ENCODE data around the gene DIS3. TPM values are rescaled to one million over a fixed set of nuclear protein-coding genes. Genes with fewer than 3 reads are reported as not detected.
"Not testable (repeated sequence)": the region's sequence is repeated elsewhere in the genome, so short reads cannot be mapped to it uniquely, and the experiment has no call there.

DIS3 gene
- total and polyA plus RNA-seq, 10 of the 15 experiments (the other 5 are each of a cell fraction or from before 2014, with no cell fraction given), result 10.8 to 65.3 (median 39.2) TPM

DNA sequence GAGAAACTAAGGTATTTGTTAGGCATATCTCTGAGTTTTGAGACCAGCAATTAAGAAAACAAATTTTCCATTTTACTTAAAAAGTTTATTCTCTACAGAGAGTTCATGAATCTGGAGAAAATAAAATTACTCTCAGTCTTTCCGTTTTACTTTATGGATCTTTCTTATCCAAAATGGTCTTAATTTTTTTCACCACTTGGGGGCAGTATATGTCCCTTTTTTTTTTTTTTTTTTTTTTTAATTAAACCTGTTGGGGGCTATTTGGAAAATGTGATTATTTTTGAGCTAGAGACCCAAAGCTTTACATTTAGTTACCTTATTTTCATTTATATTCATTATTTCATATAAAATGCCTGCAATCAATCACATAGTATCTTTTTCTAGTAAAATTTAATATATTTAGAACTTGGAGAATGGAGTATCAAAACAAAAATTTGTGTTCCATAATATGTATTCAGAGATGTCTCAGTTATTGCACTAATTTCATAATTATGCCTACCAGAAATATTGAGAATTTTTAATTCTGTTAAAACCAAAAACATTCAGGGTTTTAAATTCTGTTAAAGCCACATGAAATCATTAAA lies 27.3 kb upstream of the DIS3 start:
- Histone ChIP-seq H4K20me1 (ENCODE audit: control insufficient read depth, insufficient read depth) (no peaks in the 10 kb centered on the region), H3K4me1 (ENCODE audit: control insufficient read depth, insufficient read depth, low read length) (no peaks in the 10 kb centered on the region), H3K36me3 (ENCODE audit: control insufficient read depth in 2 of 2, insufficient read depth in 2 of 2, low read length in 1 of 2) (peaks cover 0 to 9% of the 10 kb centered on the region in 2 experiments), H3K9ac (ENCODE audit: control insufficient read depth, insufficient read depth, low read length) (no peak overlapping the region), H3K9me3 (replicated peaks; ENCODE audit: control insufficient read depth, insufficient read depth, low read length) (no peaks in the 10 kb centered on the region; the same call in 2 of the 3 replicates), H3K79me2 (ENCODE audit: control insufficient read depth, insufficient read depth, low read length) (no peaks in the 10 kb centered on the region), H3K27ac (ENCODE audit: control insufficient read depth, insufficient read depth) (no peak overlapping the region), H3K4me3 (no peak overlapping the region), H3K27me3 (replicated peaks in 1 of 2; ENCODE audit: control insufficient read depth in 2 of 2, insufficient read depth in 2 of 2, low read length in 1 of 2) (no peaks in the 10 kb centered on the region), H3K4me2 (ENCODE audit: control insufficient read depth, insufficient read depth) (no peak overlapping the region), H2AFZ (ENCODE audit: control insufficient read depth, low read depth, low read length) (no peak overlapping the region)
- CTCF ChIA-PET, result interaction anchor here (0.5 to 2.6 kb wide), 8 partner anchors 10 to 90 kb away, joined by 3 to 19 read pairs (median 4); no protein-coding TSS in a partner anchor
- in situ Hi-C loops (cut with MboI) (loop anchor here (10.0 to 25.0 kb wide), 2 partner anchors 603 to 906 kb away; no protein-coding TSS in a partner anchor), intact Hi-C loops (cut with micrococcal nuclease; ENCODE audit: unreplicated experiment) (no loop called here)
- no TSS peak for BruUV-seq (replicated peaks)
- RAD21 ChIA-PET (ENCODE audit: unreplicated experiment), result interaction anchor here (0.6 to 0.7 kb wide), 3 partner anchors 22 to 252 kb away, joined by 3 to 4 read pairs (median 3); no protein-coding TSS in a partner anchor
- TF ChIP-seq, protein P1, sequence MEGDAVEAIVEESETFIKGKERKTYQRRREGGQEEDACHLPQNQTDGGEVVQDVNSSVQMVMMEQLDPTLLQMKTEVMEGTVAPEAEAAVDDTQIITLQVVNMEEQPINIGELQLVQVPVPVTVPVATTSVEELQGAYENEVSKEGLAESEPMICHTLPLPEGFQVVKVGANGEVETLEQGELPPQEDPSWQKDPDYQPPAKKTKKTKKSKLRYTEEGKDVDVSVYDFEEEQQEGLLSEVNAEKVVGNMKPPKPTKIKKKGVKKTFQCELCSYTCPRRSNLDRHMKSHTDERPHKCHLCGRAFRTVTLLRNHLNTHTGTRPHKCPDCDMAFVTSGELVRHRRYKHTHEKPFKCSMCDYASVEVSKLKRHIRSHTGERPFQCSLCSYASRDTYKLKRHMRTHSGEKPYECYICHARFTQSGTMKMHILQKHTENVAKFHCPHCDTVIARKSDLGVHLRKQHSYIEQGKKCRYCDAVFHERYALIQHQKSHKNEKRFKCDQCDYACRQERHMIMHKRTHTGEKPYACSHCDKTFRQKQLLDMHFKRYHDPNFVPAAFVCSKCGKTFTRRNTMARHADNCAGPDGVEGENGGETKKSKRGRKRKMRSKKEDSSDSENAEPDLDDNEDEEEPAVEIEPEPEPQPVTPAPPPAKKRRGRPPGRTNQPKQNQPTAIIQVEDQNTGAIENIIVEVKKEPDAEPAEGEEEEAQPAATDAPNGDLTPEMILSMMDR (IDR thresholded peaks at IDR 0.05 in 2 of 3, conservative IDR thresholded peaks at IDR 0.05 in 1 of 3; ENCODE audit: control insufficient read depth in 2 of 3, extremely low read depth in 1 of 3, insufficient read depth in 1 of 3, low read depth in 3 of 3, low read length in 3 of 3), result peak in 2 of 3 experiments; percentile 32 to 48; a peak in 4 of 6 replicates
- TF ChIP-seq, protein P2, sequence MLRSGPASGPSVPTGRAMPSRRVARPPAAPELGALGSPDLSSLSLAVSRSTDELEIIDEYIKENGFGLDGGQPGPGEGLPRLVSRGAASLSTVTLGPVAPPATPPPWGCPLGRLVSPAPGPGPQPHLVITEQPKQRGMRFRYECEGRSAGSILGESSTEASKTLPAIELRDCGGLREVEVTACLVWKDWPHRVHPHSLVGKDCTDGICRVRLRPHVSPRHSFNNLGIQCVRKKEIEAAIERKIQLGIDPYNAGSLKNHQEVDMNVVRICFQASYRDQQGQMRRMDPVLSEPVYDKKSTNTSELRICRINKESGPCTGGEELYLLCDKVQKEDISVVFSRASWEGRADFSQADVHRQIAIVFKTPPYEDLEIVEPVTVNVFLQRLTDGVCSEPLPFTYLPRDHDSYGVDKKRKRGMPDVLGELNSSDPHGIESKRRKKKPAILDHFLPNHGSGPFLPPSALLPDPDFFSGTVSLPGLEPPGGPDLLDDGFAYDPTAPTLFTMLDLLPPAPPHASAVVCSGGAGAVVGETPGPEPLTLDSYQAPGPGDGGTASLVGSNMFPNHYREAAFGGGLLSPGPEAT (IDR thresholded peaks at IDR 0.05; ENCODE audit: low read depth), result no peak
- peak; percentile 97 for TF ChIP-seq ZNF384 (IDR thresholded peaks at IDR 0.05; ENCODE audit: borderline replicate concordance, low read depth, low read length)
- no peak for TF ChIP-seq FOXK2 (IDR thresholded peaks at IDR 0.05)
- TF ChIP-seq RAD21 (IDR thresholded peaks at IDR 0.05; ENCODE audit: insufficient read depth, low read depth, low read length), result peak; percentile 31; the same call in 1 of the 2 replicates
- FAIRE-seq (peak; percentile 7), DNase-seq (ENCODE audit: low read depth, low spot score) (no peak), ATAC-seq (peak; percentile 26; the same call in 1 of the 3 replicates)
- POLR2A ChIA-PET, result interaction anchor here (0.6 to 0.7 kb wide), 2 partner anchors 8 to 57 kb away, joined by 6 to 9 read pairs; no protein-coding TSS in a partner anchor
- SMC1A ChIA-PET (ENCODE audit: uncharacterized antibody, unreplicated experiment), result interaction anchor here (0.7 to 1.6 kb wide), 5 partner anchors 10 to 899 kb away, joined by 3 to 5 read pairs (median 4); no protein-coding TSS in a partner anchor
- 8% methylated on average over 1 of the region's 1 CpG for WGBS (ENCODE audit: insufficient coverage, insufficient replicate concordance, low lambda C conversion rate, missing lambda C conversion rate)

DNA sequence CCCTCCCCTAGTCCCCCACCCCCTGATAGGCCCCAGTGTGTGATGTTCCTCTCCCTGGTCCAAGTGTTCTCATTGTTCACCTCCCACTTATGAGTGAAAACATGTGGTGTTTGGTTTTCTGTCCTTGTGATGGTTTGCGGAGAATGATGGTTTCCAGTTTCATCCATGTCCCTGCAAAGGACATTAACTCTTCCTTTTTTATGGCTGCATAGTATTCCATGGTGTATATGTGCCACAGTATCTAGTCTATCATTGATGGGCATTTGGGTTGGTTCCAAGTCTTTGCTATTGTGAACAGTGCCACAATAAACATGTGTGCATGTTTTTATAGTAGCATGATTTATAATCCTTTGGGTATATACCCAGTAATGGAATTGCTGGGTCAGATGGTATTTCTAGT lies 24.8 kb upstream of the DIS3 start:
- H3K27ac ChIP-seq (ENCODE audit: control insufficient read depth, insufficient read depth); ATAC-seq; H3K79me2 ChIP-seq (ENCODE audit: control insufficient read depth, insufficient read depth, low read length); SMC1A ChIA-PET (ENCODE audit: uncharacterized antibody, unreplicated experiment); DNase-seq (ENCODE audit: low read depth, low spot score); H2AFZ ChIP-seq (ENCODE audit: control insufficient read depth, low read depth, low read length); H3K9me3 ChIP-seq (replicated peaks; ENCODE audit: control insufficient read depth, insufficient read depth, low read length); CTCF ChIA-PET; H3K36me3 ChIP-seq (ENCODE audit: control insufficient read depth in 2 of 2, insufficient read depth in 2 of 2, low read length in 1 of 2); H3K27me3 ChIP-seq (replicated peaks in 1 of 2; ENCODE audit: control insufficient read depth in 2 of 2, insufficient read depth in 2 of 2, low read length in 1 of 2); H3K4me2 ChIP-seq (ENCODE audit: control insufficient read depth, insufficient read depth); POLR2A ChIA-PET; BruUV-seq (replicated peaks); H3K9ac ChIP-seq (ENCODE audit: control insufficient read depth, insufficient read depth, low read length); RAD21 ChIA-PET (ENCODE audit: unreplicated experiment); H4K20me1 ChIP-seq (ENCODE audit: control insufficient read depth, insufficient read depth); H3K4me1 ChIP-seq (ENCODE audit: control insufficient read depth, insufficient read depth, low read length); FAIRE-seq; H3K4me3 ChIP-seq; intact Hi-C loops (cut with micrococcal nuclease; ENCODE audit: unreplicated experiment): not testable (repeated sequence)
- WGBS (ENCODE audit: insufficient coverage, insufficient replicate concordance, low lambda C conversion rate, missing lambda C conversion rate), result 100% methylated on average over 1 of the region's 1 CpG
- in situ Hi-C loops (cut with MboI), result loop anchor here (10.0 to 25.0 kb wide), 2 partner anchors 606 to 908 kb away; no protein-coding TSS in a partner anchor
